ENCODE measurements around the gene PRSS23.
A peak's percentile ranks its signal among the peaks of the same experiment; 100 is the strongest.

PRSS23 gene

DNA sequence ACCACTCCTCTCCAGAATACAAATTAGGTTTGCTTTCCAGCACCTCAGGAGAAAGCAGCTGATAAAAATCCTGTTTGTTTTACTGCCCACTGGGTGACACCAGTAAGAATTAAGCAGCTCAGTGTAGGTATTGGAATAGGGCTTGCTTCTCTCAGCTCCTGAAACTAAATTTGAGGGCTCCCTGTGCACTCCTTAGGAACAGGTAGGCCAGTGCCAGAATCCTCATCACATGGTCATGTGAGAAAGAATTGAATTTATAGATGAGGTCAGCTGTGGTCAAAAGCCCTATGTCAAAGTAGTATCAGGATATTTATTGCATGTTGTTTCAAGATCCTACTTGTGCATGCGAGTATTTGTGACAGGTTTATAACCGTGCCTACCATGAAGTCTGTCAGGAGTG is 1.0 kb downstream of the PRSS23 start:
- TF ChIP-seq, protein P1, sequence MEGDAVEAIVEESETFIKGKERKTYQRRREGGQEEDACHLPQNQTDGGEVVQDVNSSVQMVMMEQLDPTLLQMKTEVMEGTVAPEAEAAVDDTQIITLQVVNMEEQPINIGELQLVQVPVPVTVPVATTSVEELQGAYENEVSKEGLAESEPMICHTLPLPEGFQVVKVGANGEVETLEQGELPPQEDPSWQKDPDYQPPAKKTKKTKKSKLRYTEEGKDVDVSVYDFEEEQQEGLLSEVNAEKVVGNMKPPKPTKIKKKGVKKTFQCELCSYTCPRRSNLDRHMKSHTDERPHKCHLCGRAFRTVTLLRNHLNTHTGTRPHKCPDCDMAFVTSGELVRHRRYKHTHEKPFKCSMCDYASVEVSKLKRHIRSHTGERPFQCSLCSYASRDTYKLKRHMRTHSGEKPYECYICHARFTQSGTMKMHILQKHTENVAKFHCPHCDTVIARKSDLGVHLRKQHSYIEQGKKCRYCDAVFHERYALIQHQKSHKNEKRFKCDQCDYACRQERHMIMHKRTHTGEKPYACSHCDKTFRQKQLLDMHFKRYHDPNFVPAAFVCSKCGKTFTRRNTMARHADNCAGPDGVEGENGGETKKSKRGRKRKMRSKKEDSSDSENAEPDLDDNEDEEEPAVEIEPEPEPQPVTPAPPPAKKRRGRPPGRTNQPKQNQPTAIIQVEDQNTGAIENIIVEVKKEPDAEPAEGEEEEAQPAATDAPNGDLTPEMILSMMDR (IDR thresholded peaks at IDR 0.05; ENCODE audit: borderline replicate concordance, control extremely low read depth, extremely low read depth, insufficient read depth, missing control alignments), result no peak
- in situ Hi-C loops (cut with MboI; ENCODE audit: low sequenced_read_pairs, unreplicated experiment), result loop anchor here (25.0 kb wide), 2 partner anchors 189 to 939 kb away; partner anchors contain the start of gene CCDC83
- no peak for DNase-seq (ENCODE audit: low spot score)

DNA sequence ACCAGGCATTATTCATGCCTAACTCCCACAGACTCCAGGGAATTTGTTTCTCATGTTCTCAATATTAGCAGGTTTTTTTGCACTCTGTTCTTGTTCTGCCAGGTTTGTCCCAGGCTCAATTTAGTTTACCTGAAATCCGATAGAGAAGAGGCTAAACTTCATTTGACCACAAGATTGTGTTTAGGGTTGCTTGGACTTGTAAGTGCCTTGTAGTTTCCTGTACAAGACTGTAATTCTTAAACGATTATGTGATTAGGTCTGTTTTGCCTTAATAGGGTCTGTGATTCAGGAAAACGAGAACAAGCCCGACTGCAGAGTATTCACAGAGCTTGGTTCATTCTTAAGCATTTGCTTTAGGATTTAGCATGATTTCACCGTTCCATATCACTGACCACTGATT is 1.8 kb downstream of the PRSS23 start:
- in situ Hi-C loops (cut with MboI; ENCODE audit: low sequenced_read_pairs, unreplicated experiment), result loop anchor here (25.0 kb wide), 2 partner anchors 190 to 940 kb away; partner anchors contain the start of gene CCDC83
- no peak for DNase-seq (ENCODE audit: low spot score)
- TF ChIP-seq, protein P1 (IDR thresholded peaks at IDR 0.05; ENCODE audit: borderline replicate concordance, control extremely low read depth, extremely low read depth, insufficient read depth, missing control alignments), result no peak

DNA sequence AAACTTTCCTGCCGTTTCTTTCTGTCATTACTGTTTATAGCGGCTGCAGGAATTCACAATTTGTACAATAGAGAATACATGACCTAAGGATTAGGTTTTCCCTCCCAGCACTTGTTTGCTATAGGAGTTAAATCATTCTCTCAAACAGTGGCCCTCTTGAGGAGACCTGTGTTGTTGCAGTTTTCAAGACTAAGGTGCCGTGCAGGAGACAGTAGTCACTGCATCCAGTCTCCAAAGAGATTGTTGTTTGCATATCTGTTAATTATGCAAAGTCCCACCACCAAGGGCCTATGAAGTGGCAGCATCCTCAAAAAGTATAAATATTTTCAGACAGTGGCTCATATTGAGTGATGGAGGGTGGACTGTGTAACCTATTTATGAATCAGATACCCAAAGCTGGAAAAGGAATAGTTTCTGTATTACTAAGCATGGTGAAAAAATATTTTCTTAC is 2.3 kb downstream of the PRSS23 start:
- no peak for DNase-seq (ENCODE audit: low spot score)
- TF ChIP-seq, protein P1 (IDR thresholded peaks at IDR 0.05; ENCODE audit: borderline replicate concordance, control extremely low read depth, extremely low read depth, insufficient read depth, missing control alignments), result peak; percentile 15
- in situ Hi-C loops (cut with MboI; ENCODE audit: low sequenced_read_pairs, unreplicated experiment), result loop anchor here (25.0 kb wide), 2 partner anchors 190 to 940 kb away; partner anchors contain the start of gene CCDC83

DNA sequence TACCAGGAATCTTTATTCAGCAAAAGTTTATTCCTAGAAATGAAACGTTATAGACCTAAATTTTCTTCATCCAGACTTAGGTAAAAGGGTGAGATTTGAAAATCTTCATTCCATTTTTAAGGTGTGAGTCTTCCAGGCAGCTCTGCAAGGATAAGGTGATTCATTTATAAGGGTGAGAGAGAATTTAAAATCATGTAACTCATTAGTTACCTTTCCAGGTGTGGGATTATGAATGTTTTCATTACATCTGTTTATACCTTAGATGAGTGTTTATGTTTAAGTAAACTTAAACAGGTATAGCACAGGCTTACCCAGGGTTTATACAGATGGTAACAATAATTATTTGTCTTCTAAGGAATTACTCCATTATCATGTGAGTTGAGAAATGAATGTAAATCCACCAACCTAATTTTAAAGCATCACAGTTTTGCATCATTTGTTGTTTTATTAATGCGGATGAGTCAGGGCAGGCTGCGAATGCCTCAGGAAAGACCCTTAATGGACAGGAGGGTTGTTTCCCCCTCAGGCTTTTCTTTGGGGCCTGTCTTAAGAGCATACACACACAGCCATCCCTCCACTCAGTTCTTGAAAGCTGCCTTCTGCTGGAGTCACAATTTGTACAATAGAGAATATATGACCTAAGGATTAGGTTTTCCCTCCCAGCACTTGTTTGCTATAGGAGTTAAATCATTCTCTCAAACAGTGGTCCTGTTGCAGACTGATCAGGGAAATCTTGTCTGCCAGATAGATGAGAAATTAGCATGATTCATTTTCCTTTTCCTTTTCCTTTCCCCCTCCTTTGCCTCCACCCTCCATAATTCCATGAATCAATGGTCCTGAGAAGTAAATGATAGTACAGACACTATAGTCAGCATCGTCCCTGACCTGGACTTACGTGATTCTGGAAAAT is 3.0 kb downstream of the PRSS23 start:
- TF ChIP-seq, protein P1 (IDR thresholded peaks at IDR 0.05; ENCODE audit: borderline replicate concordance, control extremely low read depth, extremely low read depth, insufficient read depth, missing control alignments), result no peak
- DNase-seq (ENCODE audit: low spot score), result no peak
- in situ Hi-C loops (cut with MboI; ENCODE audit: low sequenced_read_pairs, unreplicated experiment), result loop anchor here (25.0 kb wide), 2 partner anchors 191 to 941 kb away; partner anchors contain the start of gene CCDC83

DNA sequence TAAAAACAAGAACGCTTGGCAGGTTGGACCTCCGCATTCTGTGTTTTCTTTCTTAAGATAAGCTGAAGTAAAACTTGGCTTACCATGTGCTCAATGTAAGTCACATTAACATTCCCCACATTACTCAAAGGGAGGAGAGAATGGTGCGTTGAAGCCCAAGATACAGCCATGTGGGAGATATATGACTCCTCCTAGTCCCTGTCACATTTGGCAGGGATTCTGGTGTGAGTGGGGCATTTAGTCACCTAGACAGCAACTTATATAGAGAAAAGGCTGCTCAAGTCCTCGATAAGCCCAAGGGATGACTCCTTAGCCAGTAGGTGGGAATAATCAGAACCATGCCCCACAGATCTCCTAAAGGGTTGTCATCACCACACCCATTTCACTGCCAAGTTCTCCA is 4.6 kb downstream of the PRSS23 start:
- in situ Hi-C loops (cut with MboI; ENCODE audit: low sequenced_read_pairs, unreplicated experiment), result loop anchor here (25.0 kb wide), 2 partner anchors 193 to 943 kb away; partner anchors contain the start of gene CCDC83
- TF ChIP-seq, protein P1 (IDR thresholded peaks at IDR 0.05; ENCODE audit: borderline replicate concordance, control extremely low read depth, extremely low read depth, insufficient read depth, missing control alignments), result no peak
- no peak for DNase-seq (ENCODE audit: low spot score)

DNA sequence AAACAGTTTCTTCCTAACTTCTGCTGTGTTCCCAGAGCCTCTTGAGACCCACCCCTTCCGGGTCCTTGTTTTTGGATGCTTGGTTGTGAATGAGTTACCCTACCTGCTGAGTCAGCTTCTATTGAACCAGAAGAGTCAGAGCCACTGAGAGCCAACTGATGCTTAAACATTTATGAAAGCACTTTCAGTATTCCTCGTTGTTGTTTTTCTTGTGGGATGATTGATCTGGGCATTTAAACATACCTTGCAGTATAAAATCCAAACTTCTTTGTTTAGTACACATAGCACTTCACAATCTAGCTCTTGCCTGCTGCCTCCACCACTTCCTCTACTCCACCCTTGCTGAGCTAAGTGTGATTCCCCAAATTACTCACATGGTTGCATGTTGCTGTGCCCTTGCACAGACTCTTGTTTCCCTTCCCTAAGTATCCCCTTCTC is 5.5 kb downstream of the PRSS23 start:
- in situ Hi-C loops (cut with MboI; ENCODE audit: low sequenced_read_pairs, unreplicated experiment), result loop anchor here (25.0 kb wide), 2 partner anchors 194 to 944 kb away; partner anchors contain the start of gene CCDC83
- TF ChIP-seq, protein P1 (IDR thresholded peaks at IDR 0.05; ENCODE audit: borderline replicate concordance, control extremely low read depth, extremely low read depth, insufficient read depth, missing control alignments), result no peak
- DNase-seq (ENCODE audit: low spot score), result peak; percentile 39

Measured in GM13976 (cell line).